HFFc6 (cell line): Measurements from ENCODE around the gene RFT1. TPM values are rescaled to one million over a fixed set of nuclear protein-coding genes. Genes with fewer than 3 reads are reported as not detected.

Source experiments
- DNase-seq: peaks from one replicate; pipeline ENCODE4 v3.0.0-alpha.2; 2018
- H3K27ac Mint-ChIP-seq: 2 replicates; pipeline ENCODE4 v1.8.0; 2020; ENCODE audit warnings: mild to moderate bottlenecking, mixed read lengths
- H3K27me3 Mint-ChIP-seq: 2 replicates; pipeline ENCODE4 v1.8.0; 2021; ENCODE audit warnings: mild to moderate bottlenecking, moderate library complexity, mixed read lengths; ENCODE audit not compliant: insufficient read depth
- H3K36me3 Mint-ChIP-seq: 2 replicates; pipeline ENCODE4 v1.8.0; 2021; ENCODE audit warnings: low read depth, mixed read lengths
- H3K4me1 Mint-ChIP-seq: 2 replicates; pipeline ENCODE4 v1.8.0; 2020; ENCODE audit warnings: low read depth, mixed read lengths
- H3K4me3 Mint-ChIP-seq: 2 replicates; pipeline ENCODE4 v1.8.0; 2020; ENCODE audit warnings: mild to moderate bottlenecking, moderate library complexity, mixed read lengths
- H3K9me3 Mint-ChIP-seq: 2 replicates; pipeline ENCODE4 v1.8.0; 2020; ENCODE audit warnings: mild to moderate bottlenecking, mixed read lengths
- CTCF ChIP-seq: fragments of 200-600 bp; sonication (generic); IDR thresholded peaks from 2 replicates; pipeline ENCODE4 v1.5.0; 2021; ENCODE audit warnings: antibody characterized with exemption, mild to moderate bottlenecking
- total RNA-seq, 6 experiments: library from RNA; stranded (reverse); fragmentation: NEBNext Ultra II Directional; extraction: Animal tissue kit (Norgen Biotek cat#: 25700); gene quantifications; 2 replicates in 1 of 6; 3 replicates in 5 of 6; pipeline ENCODE4 v1.2.3, GENCODE V29; 2021

The RFT1 gene
- total RNA-seq, 6 experiments from 2014 or later, result 32.9 to 39.6 (median 34.7) TPM

DNA sequence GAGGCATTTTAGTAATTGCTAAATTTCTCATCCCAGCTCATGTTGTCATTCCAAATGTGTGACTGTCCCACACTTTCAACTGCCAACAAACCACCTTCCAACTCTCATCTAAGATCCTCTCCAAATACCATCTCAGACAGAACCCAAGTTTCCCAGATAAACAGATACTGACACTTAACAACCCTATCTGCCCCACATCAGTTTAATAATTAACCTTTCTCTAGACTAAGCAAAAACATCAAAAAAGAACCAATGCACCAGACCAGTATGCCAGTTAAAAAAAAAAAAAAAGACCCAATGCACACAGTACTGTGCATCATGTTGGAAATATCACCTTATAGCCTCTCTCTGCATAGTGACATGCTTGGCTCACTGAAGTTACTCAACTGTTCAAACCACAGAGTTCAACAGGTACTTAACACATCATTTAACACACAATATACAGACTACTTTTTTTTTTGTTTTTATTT, 89.8 kb downstream of the RFT1 start:
- H3K27ac Mint-ChIP-seq, result peak overlapping the region; percentile 1; the same call in 1 of the 2 replicates
- H3K4me3 Mint-ChIP-seq, result no peak overlapping the region
- H3K9me3 Mint-ChIP-seq, result no peaks in the 10 kb centered on the region
- H3K36me3 Mint-ChIP-seq, result peaks cover 4% of the 10 kb centered on the region; the same call in 1 of the 2 replicates
- DNase-seq, result peak; percentile 12
- H3K4me1 Mint-ChIP-seq, result peaks cover 19% of the 10 kb centered on the region
- no peak for TF ChIP-seq CTCF
- H3K27me3 Mint-ChIP-seq, result no peaks in the 10 kb centered on the region; the same call in 1 of the 2 replicates

DNA sequence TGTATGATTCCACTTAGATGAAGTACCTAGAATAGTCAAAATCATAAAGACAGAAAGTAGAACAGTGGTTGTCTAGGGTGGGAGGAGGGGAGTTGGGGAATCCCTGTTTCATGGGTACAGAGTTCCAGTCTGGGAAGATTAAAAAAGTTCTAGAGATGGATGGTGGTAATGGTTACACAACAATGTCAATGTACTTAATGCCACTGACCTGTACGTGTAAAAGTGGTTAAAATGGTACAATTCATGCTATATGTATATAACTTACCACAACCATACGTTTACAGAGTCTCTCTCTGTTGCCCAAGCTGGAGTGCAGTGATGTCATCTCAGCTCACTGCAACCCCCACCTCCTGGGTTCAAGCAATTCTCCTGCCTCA, 90.9 kb downstream of the RFT1 start:
- no peaks in the 10 kb centered on the region for H3K27me3 Mint-ChIP-seq
- no peak for DNase-seq
- TF ChIP-seq CTCF, result no peak
- H3K4me3 Mint-ChIP-seq, result no peak overlapping the region
- no peak overlapping the region for H3K27ac Mint-ChIP-seq
- H3K9me3 Mint-ChIP-seq, result no peaks in the 10 kb centered on the region
- peaks cover 1% of the 10 kb centered on the region; the same call in 1 of the 2 replicates for H3K36me3 Mint-ChIP-seq
- peaks cover 15% of the 10 kb centered on the region for H3K4me1 Mint-ChIP-seq

- Mint-ChIP-seq H3K27me3 (no peaks in the 10 kb centered on the region), H3K27ac (no peak overlapping the region), H3K4me1 (peaks cover 11% of the 10 kb centered on the region), H3K36me3 (no peaks in the 10 kb centered on the region), H3K9me3 (no peaks in the 10 kb centered on the region), H3K4me3 (no peak overlapping the region)
- no peak for TF ChIP-seq CTCF
- DNase-seq, result no peak
Observed at GRCh38 chr3:53038679-53039375, 91.4 kb downstream of the RFT1 start.

Other genes starting within 250 kb of the RFT1 start
- gene STIMATE, start 232.9 kb downstream of the RFT1 start, total RNA-seq, result 10 to 100 TPM; 18.4 to 25.6 (median 21.7) TPM
- 1 to 10 TPM; 3.0 to 4.8 (median 3.9) TPM for gene SFMBT1, start 84.4 kb downstream of the RFT1 start, total RNA-seq
- 10 to 100 TPM; 15.5 to 21.9 (median 20.0) TPM for gene PRKCD, start 30.8 kb upstream of the RFT1 start, total RNA-seq
- gene TKT, start 125.6 kb upstream of the RFT1 start, total RNA-seq, result 100 to 1,000 TPM; 335 to 562 (median 471) TPM
- 10 to 100 TPM; 14.9 to 18.8 (median 16.6) TPM for gene DCP1A, start 217.1 kb upstream of the RFT1 start, total RNA-seq